AG04449 (cell line): Measurements from ENCODE around the gene EML4.

ENCODE experiments used
- CTCF ChIA-PET: fragments of 350-600 bp; formaldehyde crosslinking; extraction: SDS; loops from one replicate; lab custom pipeline; 2021; ENCODE audit warnings: antibody characterized with exemption; lab: Yijun Ruan, JAX
- POLR2A ChIA-PET: fragments of 400-600, 350-600 bp; formaldehyde crosslinking; extraction: SDS; loops from one replicate; lab custom pipeline; 2020; ENCODE audit warnings: antibody characterized with exemption, inconsistent platforms; lab: Yijun Ruan, JAX
- DNase-seq: peaks from one replicate; pipeline ENCODE4 v3.0.0-alpha.2; 2010; ENCODE audit warnings: low read depth, low spot score
- H3K4me3 ChIP-seq: 2 replicates; pipeline ENCODE4 v1.5.1; 2011; ENCODE audit warnings: low read depth, mild to moderate bottlenecking, control low read depth, low read length
- CTCF ChIP-seq: IDR thresholded peaks from one replicate; pipeline ENCODE4 v1.5.1; 2011; ENCODE audit warnings: mild to moderate bottlenecking, moderate library complexity, low read length, control low read depth, inconsistent platforms; ENCODE audit not compliant: insufficient read depth; ENCODE audit errors: missing control alignments

Gene EML4

GRCh38 chr2:42227491-42227890, 58.3 kb downstream of the EML4 start:
- no peak overlapping the region for H3K4me3 ChIP-seq
- CTCF ChIA-PET: interaction anchor here (1.1 to 1.8 kb wide), 2 partner anchors 10 to 131 kb away, joined by 3 to 4 read pairs; no protein-coding TSS in a partner anchor
- POLR2A ChIA-PET: no interaction called here
- no peak for DNase-seq
- TF ChIP-seq CTCF: no peak

- no peak for TF ChIP-seq CTCF
- no peak overlapping the region for H3K4me3 ChIP-seq
- CTCF ChIA-PET: interaction anchor here (1.1 to 1.8 kb wide), 3 partner anchors 9 to 138 kb away, joined by 3 to 4 read pairs (median 3); no protein-coding TSS in a partner anchor
- no peak for DNase-seq
- POLR2A ChIA-PET: no interaction called here
These were observed 58.9 kb downstream of the EML4 start for GRCh38 chr2:42228101-42228500.

GRCh38 chr2:42229949-42230348, 60.8 kb downstream of the EML4 start:
- CTCF ChIA-PET: interaction anchor here (0.6 to 6.2 kb wide), 5 partner anchors 12 to 143 kb away, joined by 3 to 24 read pairs (median 5); no protein-coding TSS in a partner anchor
- TF ChIP-seq CTCF: no peak
- no peak for DNase-seq
- POLR2A ChIA-PET: no interaction called here
- no peak overlapping the region for H3K4me3 ChIP-seq

- ChIA-PET CTCF (interaction anchor here (1.5 to 6.2 kb wide), 3 partner anchors 12 to 144 kb away, joined by 4 to 24 read pairs (median 6); no protein-coding TSS in a partner anchor), POLR2A (no interaction called here)
- no peak for DNase-seq
- TF ChIP-seq CTCF: no peak
- H3K4me3 ChIP-seq: no peak overlapping the region
These were observed 61.7 kb downstream of the EML4 start for GRCh38 chr2:42230891-42231290.

- CTCF ChIA-PET: interaction anchor here (0.7 to 6.2 kb wide), 2 partner anchors 137 to 164 kb away, joined by 4 to 24 read pairs; no protein-coding TSS in a partner anchor
- no peak for DNase-seq
- POLR2A ChIA-PET: no interaction called here
These were observed 62.9 kb downstream of the EML4 start for GRCh38 chr2:42232024-42232423.

More at GRCh38 chr2:42232024-42232423, 62.9 kb downstream of the EML4 start:
- H3K4me3 ChIP-seq: no peak overlapping the region
- no peak for TF ChIP-seq CTCF
